A549 treated with GW870086 at 1 μM for 4 hours (cell line): Measurements from ENCODE around the gene WDR88. TPM values are rescaled to one million over a fixed set of nuclear protein-coding genes. Genes with fewer than 3 reads are reported as not detected.

Experiments used
- total RNA-seq: library from RNA; stranded (reverse); fragments of 200-300 nt; extraction: Qiagen RNA extraction; gene quantifications from 5 replicates; pipeline ENCODE4 v1.2.3, GENCODE V29; 2022; ENCODE audit warnings: low read depth

The WDR88 gene, protein sequence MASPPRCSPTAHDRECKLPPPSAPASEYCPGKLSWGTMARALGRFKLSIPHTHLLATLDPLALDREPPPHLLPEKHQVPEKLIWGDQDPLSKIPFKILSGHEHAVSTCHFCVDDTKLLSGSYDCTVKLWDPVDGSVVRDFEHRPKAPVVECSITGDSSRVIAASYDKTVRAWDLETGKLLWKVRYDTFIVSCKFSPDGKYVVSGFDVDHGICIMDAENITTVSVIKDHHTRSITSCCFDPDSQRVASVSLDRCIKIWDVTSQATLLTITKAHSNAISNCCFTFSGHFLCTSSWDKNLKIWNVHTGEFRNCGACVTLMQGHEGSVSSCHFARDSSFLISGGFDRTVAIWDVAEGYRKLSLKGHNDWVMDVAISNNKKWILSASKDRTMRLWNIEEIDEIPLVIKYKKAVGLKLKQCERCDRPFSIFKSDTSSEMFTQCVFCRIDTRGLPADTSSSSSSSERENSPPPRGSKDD
- total RNA-seq = not detected in 5 replicates

GRCh38 chr19:33132021-33132420 lies at the start of gene WDR88:
Gene WDR88 (plus strand): TSS chr19:33132114. CDS start chr19:33132170, 56 bp downstream.

GRCh38 chr19:33193865-33194362 lies 62.0 kb downstream of the WDR88 start, which contains the start of gene LRP3:
Gene LRP3 (plus strand): TSS chr19:33194330. CDS start chr19:33194786, 456 bp downstream.

Other genes starting within 250 kb of the WDR88 start
- gene CEP89, start 160.2 kb upstream of the WDR88 start, total RNA-seq = 38.5 to 46.9 TPM (median 45.1 TPM) in 5 replicates
- 13.3 to 17.6 TPM (median 16.2 TPM) in 5 replicates for gene FAAP24, start 159.9 kb upstream of the WDR88 start, total RNA-seq
- 54.0 to 65.7 TPM (median 63.7 TPM) in 5 replicates for gene RHPN2, start 67.2 kb upstream of the WDR88 start, total RNA-seq
- 12.3 to 15.5 TPM (median 14.9 TPM) in 5 replicates for gene GPATCH1, start 50.9 kb upstream of the WDR88 start, total RNA-seq
- gene LRP3, start 62.2 kb downstream of the WDR88 start, total RNA-seq = 35.0 to 57.4 TPM (median 49.2 TPM) in 5 replicates
- 0.08 to 0.17 TPM (median 0.15 TPM) in 3 of 5 replicates, not detected in the others for gene SLC7A10, start 93.7 kb downstream of the WDR88 start, total RNA-seq
- gene CEBPA, start 170.4 kb downstream of the WDR88 start, total RNA-seq = 6.5 to 11.0 TPM (median 10.2 TPM) in 5 replicates
- 40.3 to 49.2 TPM (median 47.3 TPM) in 5 replicates for gene CEBPG, start 241.6 kb downstream of the WDR88 start, total RNA-seq